NCI-H128 (cell line): ENCODE measurements around the gene ARHGEF17.

Source experiments
- DNase-seq: peaks from one replicate; lab custom pipeline; 2025; ENCODE audit not compliant: unreplicated experiment; lab: John Stamatoyannopoulos, UW

The ARHGEF17 gene

GRCh38 chr11:73392108-73393010 is 84.3 kb downstream of the ARHGEF17 start:
- DNase-seq, result no peak

- DNase-seq, result no peak
These were observed 84.9 kb downstream of the ARHGEF17 start for GRCh38 chr11:73393011-73393380.

GRCh38 chr11:73393479-73394415 is 85.7 kb downstream of the ARHGEF17 start:
- peak; percentile 27 for DNase-seq

GRCh38 chr11:73394416-73395296 is 86.6 kb downstream of the ARHGEF17 start:
- no peak for DNase-seq

- DNase-seq, result no peak
These were observed 87.5 kb downstream of the ARHGEF17 start for GRCh38 chr11:73395297-73396208.

DNA sequence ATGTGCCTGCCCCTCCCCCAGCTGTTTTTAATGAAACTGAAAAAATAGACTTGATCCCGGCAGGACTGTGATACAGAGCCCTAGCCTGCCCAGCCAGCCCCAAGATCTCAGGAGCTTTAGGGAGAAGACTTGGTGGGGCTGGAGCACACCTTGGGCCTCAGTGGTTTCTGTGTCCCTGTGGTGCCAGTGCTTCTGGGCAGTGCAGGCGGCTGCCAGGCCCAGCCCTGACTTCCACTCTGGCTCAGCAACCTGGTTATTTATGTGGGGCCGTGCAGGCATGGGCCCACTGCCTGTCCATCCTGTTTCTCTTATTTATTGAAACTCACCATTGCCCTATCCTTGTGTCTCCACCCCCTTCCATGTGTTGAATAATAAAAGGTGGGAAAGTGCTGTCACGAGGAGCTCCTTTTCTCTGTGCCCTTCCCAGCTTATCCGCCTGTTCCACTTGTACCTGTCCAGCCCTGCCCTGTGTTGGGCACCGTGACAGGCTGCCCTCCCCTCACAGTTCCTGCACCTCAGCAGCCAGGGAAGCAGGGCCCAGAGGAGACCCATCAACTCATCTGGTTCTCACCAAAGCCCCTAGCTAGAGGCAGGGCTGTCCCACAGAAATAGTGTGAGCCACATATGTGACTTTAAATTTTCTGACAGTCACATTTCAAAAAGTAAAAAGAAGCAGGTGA is 88.3 kb downstream of the ARHGEF17 start:
- DNase-seq, result no peak

DNA sequence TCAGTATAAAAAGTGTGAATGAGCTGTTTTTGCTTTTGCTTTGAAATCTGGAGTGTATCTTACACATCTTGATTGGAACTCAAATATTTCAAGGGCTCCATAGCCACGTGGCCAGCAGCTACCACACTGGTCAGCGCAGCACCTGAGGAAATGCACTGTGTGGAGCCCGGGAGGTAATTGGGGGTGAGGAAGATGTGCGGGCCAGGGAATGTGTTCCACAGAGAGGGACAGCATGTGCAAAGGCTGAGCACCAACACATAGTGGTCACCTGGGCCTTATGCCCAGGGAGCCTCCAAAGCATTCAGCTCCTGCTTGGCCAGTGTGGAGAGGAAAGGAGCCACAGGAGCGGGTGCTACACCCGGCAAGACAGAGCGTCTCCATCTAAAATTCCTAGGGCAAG is 88.9 kb downstream of the ARHGEF17 start:
- no peak for DNase-seq

DNA sequence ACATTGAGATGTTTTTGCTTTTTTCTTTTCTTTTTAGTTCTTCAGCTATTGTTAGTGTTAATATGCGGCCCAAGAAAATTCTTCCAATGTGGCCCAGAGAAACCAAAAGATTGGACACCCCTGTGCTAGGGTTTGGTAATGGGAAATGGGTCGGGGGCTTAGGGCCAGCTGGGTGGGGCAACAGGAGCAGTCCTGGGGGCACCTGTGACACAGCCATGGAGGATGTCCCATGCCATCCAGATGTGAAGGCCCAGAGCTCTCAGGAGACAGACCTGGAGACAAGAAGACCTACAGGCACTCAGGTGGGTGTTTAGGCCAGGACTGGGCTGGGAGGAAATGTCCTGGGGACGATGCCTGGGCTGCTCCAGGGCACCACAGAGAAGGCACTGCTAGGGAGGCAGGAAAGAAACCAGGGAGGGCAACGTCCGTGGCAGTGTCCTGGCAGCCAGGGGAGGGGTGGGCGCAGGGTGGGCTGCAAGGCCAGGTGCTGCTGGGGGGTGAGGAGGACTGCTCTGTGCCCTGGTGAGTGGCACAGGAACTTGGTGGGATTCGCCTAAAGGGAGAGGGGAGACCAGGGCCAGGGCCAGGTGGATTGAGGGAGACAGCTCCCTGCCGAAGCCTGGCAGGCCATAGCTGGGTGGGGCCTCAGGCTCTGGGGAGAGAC is 89.5 kb downstream of the ARHGEF17 start:
- DNase-seq, result no peak

GRCh38 chr11:73398132-73398526 is 90.1 kb downstream of the ARHGEF17 start:
- DNase-seq, result no peak

DNA sequence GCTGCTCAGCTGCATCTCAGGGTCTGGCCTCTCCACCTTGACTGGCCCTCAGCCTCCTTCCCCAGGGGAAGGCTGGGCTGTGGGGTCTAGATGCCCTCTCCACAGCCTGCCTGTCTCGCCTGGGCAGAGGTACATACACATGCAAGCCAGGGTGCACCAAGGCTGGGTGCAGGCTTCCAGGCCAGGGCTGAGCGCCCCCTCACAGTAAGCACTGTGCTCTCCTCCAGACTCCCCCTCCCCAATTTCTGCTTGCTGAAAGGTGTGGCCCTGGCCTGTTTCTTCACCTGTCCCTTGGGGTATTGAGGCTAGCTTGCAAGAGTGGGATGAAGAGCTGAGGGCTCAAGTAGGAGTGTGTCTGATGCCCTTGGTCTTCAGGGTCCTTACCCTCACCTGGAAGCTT is 90.6 kb downstream of the ARHGEF17 start:
- no peak for DNase-seq

GRCh38 chr11:73399159-73399590 is 91.1 kb downstream of the ARHGEF17 start:
- no peak for DNase-seq

DNA sequence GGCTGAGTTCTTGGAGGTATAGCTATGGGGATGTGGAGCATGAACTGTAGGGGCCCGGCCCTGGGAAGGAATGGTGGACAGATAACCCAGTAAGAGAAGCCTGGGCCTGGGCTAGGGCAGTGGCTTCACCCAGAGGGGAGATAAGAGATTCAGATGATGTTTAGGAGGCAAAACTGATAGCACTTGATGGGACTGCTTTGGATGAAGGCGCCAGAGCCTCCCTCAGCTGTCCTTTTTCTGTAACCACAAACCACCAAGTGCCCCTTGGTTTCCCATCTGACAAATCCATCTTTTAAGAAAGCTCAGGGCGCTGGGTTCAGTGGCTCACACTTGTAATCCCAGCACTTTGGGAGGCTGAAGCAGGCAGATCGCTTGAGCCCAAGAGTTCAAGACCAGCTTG is 91.6 kb downstream of the ARHGEF17 start:
- DNase-seq, result no peak

DNA sequence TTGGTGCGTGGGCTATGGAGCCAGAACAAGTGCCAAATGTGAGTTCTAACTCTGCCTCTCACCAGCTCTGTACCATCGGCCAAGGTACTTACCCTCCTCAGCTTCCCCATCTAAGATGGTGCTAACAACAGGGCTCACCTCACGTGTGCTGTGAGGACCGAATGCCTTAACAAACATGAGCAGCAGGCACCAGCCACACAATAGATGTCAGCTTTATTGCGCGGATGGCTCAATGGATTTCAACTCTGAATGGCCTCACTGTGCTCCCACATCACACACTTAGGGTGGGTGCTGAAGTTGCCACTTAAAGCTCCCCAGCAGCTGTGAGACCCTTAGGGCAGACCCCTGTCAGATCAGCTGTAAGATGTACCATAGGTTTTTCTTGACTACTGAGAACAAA is 92.2 kb downstream of the ARHGEF17 start:
- no peak for DNase-seq

GRCh38 chr11:73401217-73401923 is 93.3 kb downstream of the ARHGEF17 start:
- DNase-seq, result no peak

DNA sequence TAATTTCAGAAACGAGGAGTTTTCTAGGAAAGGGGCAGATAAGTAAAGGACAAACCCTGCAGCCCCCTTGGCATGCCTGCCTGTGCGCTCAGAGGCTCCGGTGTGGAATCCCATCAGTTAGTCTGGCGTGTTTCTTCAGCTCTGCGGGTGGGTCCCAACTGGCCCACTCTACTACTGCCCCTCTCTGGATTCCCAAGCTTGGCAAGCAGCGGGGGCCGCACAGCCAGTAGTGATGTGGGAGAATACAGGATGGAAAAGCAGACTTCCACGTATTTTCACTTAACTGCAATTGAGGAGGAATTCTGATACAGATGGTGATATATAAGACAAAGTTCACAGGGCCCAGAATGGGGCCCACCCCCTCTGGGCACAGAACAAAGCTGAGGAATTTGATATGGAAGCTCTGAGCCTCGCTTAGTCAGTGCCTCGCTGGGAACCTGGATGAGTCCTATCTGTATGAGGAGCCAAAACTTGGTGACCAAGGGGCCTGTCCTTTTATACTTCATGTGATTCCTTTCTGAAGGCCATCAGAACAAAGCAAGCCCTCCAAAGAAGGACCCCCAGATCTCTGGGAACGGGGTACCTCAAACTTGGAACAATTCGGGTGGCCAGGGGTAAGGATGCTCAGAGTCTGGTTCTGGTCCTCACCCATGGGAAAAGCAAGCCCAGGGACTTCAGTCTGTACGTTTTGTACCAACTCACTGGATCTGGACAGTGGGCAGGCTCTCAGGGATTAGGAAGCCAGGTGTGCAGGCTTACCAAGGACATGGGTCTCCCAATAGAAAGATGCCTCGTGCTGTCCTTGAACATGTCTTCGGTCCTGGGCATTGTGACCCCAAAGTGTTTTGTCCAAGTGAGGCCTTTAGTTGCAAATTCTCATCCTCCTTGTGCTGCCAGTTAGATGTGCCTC is 94.1 kb downstream of the ARHGEF17 start:
- no peak for DNase-seq

DNA sequence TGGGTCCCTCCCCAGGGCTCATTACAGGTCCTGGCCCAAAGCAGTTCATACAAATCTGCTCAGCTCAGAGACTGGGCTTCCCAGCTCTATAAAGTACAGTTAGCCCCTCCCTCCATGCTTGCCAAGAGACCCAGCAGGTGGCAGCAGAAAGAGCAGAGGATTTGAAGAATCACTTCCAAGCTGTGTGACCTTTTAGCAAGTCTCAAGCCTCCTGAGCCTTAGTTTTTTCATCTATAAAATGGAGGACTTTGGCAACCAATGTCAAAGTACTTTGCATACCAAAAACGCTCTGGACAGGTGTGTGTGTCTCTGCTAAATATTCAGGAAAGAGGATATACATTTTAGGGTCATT is 94.7 kb downstream of the ARHGEF17 start:
- DNase-seq, result no peak

DNA sequence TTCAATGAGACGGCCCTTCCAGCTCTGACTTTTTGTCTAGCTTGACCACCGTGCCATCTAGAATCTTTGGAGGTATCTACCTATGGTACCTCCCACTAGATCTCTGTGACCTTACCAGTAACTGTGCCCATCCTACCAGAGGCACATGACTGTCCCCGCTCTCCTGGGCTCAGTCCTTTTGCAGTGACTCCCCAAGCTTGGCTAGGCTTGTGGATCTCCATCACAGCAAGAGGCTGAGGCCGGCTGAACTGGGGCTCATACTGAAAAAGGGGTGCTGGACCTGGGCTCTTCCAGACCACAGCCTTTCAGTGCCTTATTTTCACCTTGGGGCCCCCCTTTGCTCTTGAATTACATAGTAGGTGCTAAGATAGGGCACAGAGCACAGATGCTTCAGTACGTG is 95.5 kb downstream of the ARHGEF17 start:
- DNase-seq, result no peak
